ENCODE data around the gene ABI3BP. TPM values are rescaled to one million over a fixed set of nuclear protein-coding genes. Genes with fewer than 3 reads are reported as not detected.

Gene ABI3BP
- total RNA-seq, 2 donors from 2014 or later = 243 to 470 TPM

- DNase-seq (ENCODE audit: low spot score) = no peak
- intact Hi-C loops (cut with DNase I) = no loop called here
These were observed 127.8 kb downstream of the ABI3BP start for GRCh38 chr3:100865442-100865841.

- intact Hi-C loops (cut with DNase I) = no loop called here
- DNase-seq (ENCODE audit: low spot score) = no peak
These were observed 128.6 kb downstream of the ABI3BP start for GRCh38 chr3:100864471-100865250.

- intact Hi-C loops (cut with DNase I) = no loop called here
- DNase-seq (ENCODE audit: low spot score) = no peak
These were observed 135.4 kb downstream of the ABI3BP start for GRCh38 chr3:100857863-100858262.

- intact Hi-C loops (cut with DNase I) = no loop called here
- DNase-seq (ENCODE audit: low spot score) = no peak
These were observed 136.4 kb downstream of the ABI3BP start for GRCh38 chr3:100856821-100857220.

- intact Hi-C loops (cut with DNase I) = no loop called here
- no peak for DNase-seq (ENCODE audit: low spot score)
These were observed 140.4 kb downstream of the ABI3BP start for GRCh38 chr3:100852840-100853239.

GRCh38 chr3:100850701-100851100, 142.5 kb downstream of the ABI3BP start:
- intact Hi-C loops (cut with DNase I) = no loop called here
- DNase-seq (ENCODE audit: low spot score) = no peak

- intact Hi-C loops (cut with DNase I) = no loop called here
- no peak for DNase-seq (ENCODE audit: low spot score)
These were observed 143.1 kb downstream of the ABI3BP start for GRCh38 chr3:100850156-100850555.

- no peak for DNase-seq (ENCODE audit: low spot score)
- intact Hi-C loops (cut with DNase I) = no loop called here
These were observed 148.9 kb downstream of the ABI3BP start for GRCh38 chr3:100844063-100844936.

- intact Hi-C loops (cut with DNase I) = no loop called here
- DNase-seq (ENCODE audit: low spot score) = no peak
These were observed 155.1 kb downstream of the ABI3BP start for GRCh38 chr3:100838157-100838556.

- DNase-seq (ENCODE audit: low spot score) = no peak
- intact Hi-C loops (cut with DNase I) = no loop called here
These were observed 156.6 kb downstream of the ABI3BP start for GRCh38 chr3:100836661-100837060.

GRCh38 chr3:100834332-100834731, 158.9 kb downstream of the ABI3BP start:
- no peak for DNase-seq (ENCODE audit: low spot score)
- intact Hi-C loops (cut with DNase I) = no loop called here

GRCh38 chr3:100833483-100833882, 159.7 kb downstream of the ABI3BP start:
- intact Hi-C loops (cut with DNase I) = no loop called here

GRCh38 chr3:100831629-100832028, 161.6 kb downstream of the ABI3BP start:
- intact Hi-C loops (cut with DNase I) = no loop called here
- no peak for DNase-seq (ENCODE audit: low spot score)

More at GRCh38 chr3:100833483-100833882, 159.7 kb downstream of the ABI3BP start:
- no peak for DNase-seq (ENCODE audit: low spot score)

- no peak for DNase-seq (ENCODE audit: low spot score)
- intact Hi-C loops (cut with DNase I) = no loop called here
These were observed 162.3 kb downstream of the ABI3BP start for GRCh38 chr3:100830931-100831330.

- intact Hi-C loops (cut with DNase I) = no loop called here
- DNase-seq (ENCODE audit: low spot score) = no peak
These were observed 167.6 kb downstream of the ABI3BP start for GRCh38 chr3:100825574-100825973.

GRCh38 chr3:100815583-100815982, 177.6 kb downstream of the ABI3BP start:
- no peak for DNase-seq (ENCODE audit: low spot score)
- intact Hi-C loops (cut with DNase I) = no loop called here

GRCh38 chr3:100813828-100814227, 179.4 kb downstream of the ABI3BP start:
- intact Hi-C loops (cut with DNase I) = no loop called here
- DNase-seq (ENCODE audit: low spot score) = no peak

- intact Hi-C loops (cut with DNase I) = no loop called here
- no peak for DNase-seq (ENCODE audit: low spot score)
These were observed 181.3 kb downstream of the ABI3BP start for GRCh38 chr3:100811779-100812507.

- DNase-seq (ENCODE audit: low spot score) = no peak
- intact Hi-C loops (cut with DNase I) = no loop called here
These were observed 182.6 kb downstream of the ABI3BP start for GRCh38 chr3:100810671-100811070.

GRCh38 chr3:100804631-100805030, 188.6 kb downstream of the ABI3BP start:
- intact Hi-C loops (cut with DNase I) = no loop called here
- no peak for DNase-seq (ENCODE audit: low spot score)
